Karpas-422 (cell line): ENCODE data around the gene SLC4A2. TPM values are rescaled to one million over a fixed set of nuclear protein-coding genes. Genes with fewer than 3 reads are reported as not detected.
A peak's percentile ranks its signal among the peaks of the same experiment; 100 is the strongest.

Source experiments
- DNase-seq: peaks from one replicate; pipeline ENCODE4 v3.0.0-alpha.2; 2015
- H2AFZ ChIP-seq: fragments of 200-600 bp; sonication (generic); 2 replicates; pipeline ENCODE4 v1.6.1; 2014; ENCODE audit warnings: antibody characterized with exemption, low read length, mixed read lengths
- H3K27ac ChIP-seq: fragments of 200-600 bp; sonication (generic); 2 replicates; pipeline ENCODE4 v1.5.1; 2014; ENCODE audit warnings: mild to moderate bottlenecking, low read length, moderate library complexity
- H3K27me3 ChIP-seq: fragments of 200-600 bp; sonication (generic); 2 replicates; pipeline ENCODE4 v1.6.1; 2014; ENCODE audit warnings: low read length, mixed read lengths
- H3K36me3 ChIP-seq: fragments of 200-600 bp; sonication (generic); 2 replicates; pipeline ENCODE4 v1.6.1; 2014; ENCODE audit warnings: low read length, mixed read lengths; ENCODE audit not compliant: insufficient read depth
- H3K4me1 ChIP-seq: fragments of 200-600 bp; sonication (generic); 2 replicates; pipeline ENCODE4 v1.6.1; 2014; ENCODE audit warnings: mild to moderate bottlenecking, low read length, mixed read lengths
- H3K4me2 ChIP-seq: fragments of 200-600 bp; sonication (generic); 2 replicates; pipeline ENCODE4 v1.6.1; 2014; ENCODE audit warnings: low read length, low read depth, mild to moderate bottlenecking; ENCODE audit not compliant: poor library complexity, severe bottlenecking
- H3K4me3 ChIP-seq: fragments of 200-600 bp; sonication (generic); 2 replicates; pipeline ENCODE4 v1.5.1; 2014; ENCODE audit warnings: mild to moderate bottlenecking, antibody characterized with exemption, low read length, mixed read lengths
- H3K79me2 ChIP-seq: fragments of 200-600 bp; sonication (generic); 2 replicates; pipeline ENCODE4 v1.6.1; 2014; ENCODE audit warnings: mild to moderate bottlenecking, low read length, mixed read lengths
- H3K9ac ChIP-seq: fragments of 200-600 bp; sonication (generic); 2 replicates; pipeline ENCODE4 v1.6.0; 2014; ENCODE audit warnings: low read length
- H3K9me2 ChIP-seq: fragments of 200-600 bp; sonication (generic), shearing (Covaris generic); replicated peaks from 2 replicates; pipeline ENCODE4 v1.6.0; 2014; ENCODE audit warnings: mild to moderate bottlenecking, low read length, moderate library complexity; ENCODE audit not compliant: insufficient read depth
- H3K9me3 ChIP-seq: fragments of 300-700, 200-600 bp; sonication (generic); 2 replicates; pipeline ENCODE4 v1.6.1; 2014; ENCODE audit warnings: low read length, mixed read lengths
- H4K20me1 ChIP-seq: fragments of 200-600 bp; sonication (generic); 2 replicates; pipeline ENCODE4 v1.6.1; 2014; ENCODE audit warnings: mild to moderate bottlenecking, antibody characterized with exemption, low read length, low read depth; ENCODE audit not compliant: insufficient read depth
- total RNA-seq: library from RNA; depleted of rRNA; stranded (reverse); fragments of >200 nt; shearing (Covaris generic); gene quantifications from 2 replicates; pipeline ENCODE4 v1.2.3, GENCODE V29; 2014; ENCODE audit warnings: low replicate concordance

SLC4A2 gene
- total RNA-seq, 1 experiment from 2014 or later, result 35.1 TPM

DNA sequence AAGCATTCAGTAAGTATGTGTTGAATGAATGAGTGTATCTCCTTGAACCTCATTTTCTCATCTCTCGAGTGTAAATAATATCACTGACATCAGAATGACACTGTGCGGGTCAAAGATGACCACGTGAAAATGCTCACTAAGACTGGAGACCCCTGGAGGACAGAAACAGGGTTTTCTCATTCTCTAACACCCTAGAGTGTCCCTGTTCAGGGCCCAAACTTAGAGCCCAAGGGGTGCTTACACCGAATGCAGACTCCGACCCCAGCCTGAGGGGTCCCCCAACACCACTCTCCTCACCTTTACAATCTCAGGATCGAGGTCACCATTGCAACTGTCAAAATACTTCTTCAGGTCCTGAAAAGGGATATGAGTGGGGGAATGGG is 3.1 kb upstream of the SLC4A2 start:
- no peaks in the 10 kb centered on the region for H3K9me2 ChIP-seq
- no peak overlapping the region for H3K4me3 ChIP-seq
- no peak overlapping the region for H2AFZ ChIP-seq
- H3K36me3 ChIP-seq, result no peaks in the 10 kb centered on the region
- peaks cover 19% of the 10 kb centered on the region for H3K79me2 ChIP-seq
- 0 out of 2 replicates have a peak, but pooled peaks cover 1% of the 10 kb centered on the region for H4K20me1 ChIP-seq
- DNase-seq, result no peak
- no peak overlapping the region for H3K27ac ChIP-seq
- peak overlapping the region; percentile 82 for H3K4me2 ChIP-seq
- no peaks in the 10 kb centered on the region for H3K27me3 ChIP-seq
- no peaks in the 10 kb centered on the region for H3K9me3 ChIP-seq
- H3K4me1 ChIP-seq, result peaks cover 28% of the 10 kb centered on the region
- no peak overlapping the region for H3K9ac ChIP-seq

DNA sequence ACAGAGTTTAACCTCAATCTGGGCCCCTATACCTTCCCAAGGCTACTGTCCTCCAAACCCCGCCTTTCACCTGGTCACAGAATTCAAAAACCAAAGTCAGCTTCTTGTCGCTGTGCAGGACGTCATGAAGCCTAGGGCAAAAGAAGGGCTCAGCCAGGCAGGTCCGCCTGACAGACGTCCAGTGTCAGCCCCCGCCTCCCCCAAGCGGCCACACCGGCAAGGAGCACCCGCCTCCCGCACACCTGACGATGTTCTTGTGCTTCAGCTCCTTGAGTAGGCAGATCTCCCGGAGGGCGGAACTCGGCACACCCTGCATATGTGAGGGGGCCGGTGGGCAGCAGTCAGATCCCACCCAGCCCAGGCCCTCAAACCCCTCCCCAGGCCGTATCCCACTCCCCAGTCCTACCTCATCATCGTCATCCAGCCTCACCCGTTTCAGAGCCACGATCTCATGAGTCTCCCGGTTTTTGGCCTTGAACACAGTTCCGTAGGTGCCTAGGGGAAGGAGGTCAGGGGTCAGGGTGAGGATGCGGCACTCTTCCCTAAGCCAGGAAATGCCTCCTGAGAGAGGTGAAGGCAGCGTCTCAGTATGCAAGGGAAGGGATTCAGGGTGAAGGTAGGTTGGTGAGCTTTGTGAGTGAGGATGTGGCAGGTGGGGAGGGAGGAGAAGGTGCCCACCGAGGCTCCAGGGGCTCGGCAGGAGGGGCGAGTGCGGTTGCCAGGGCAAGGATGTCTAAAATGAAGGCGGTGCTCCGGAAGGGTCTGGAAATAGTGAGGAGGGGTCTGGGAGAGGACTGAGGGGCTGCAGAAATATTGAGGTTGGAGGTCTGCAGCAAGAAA is 2.5 kb upstream of the SLC4A2 start:
- Histone ChIP-seq H3K4me3 (peak overlapping the region; percentile 87), H3K4me1 (peaks cover 31% of the 10 kb centered on the region), H3K27me3 (no peaks in the 10 kb centered on the region), H3K9me2 (no peaks in the 10 kb centered on the region), H3K4me2 (peak overlapping the region; percentile 82), H3K9ac (peak overlapping the region; percentile 88), H3K79me2 (peaks cover 25% of the 10 kb centered on the region), H3K36me3 (no peaks in the 10 kb centered on the region), H3K27ac (no peak overlapping the region), H2AFZ (no peak overlapping the region), H3K9me3 (no peaks in the 10 kb centered on the region), H4K20me1 (0 out of 2 replicates have a peak, but pooled peaks cover 5% of the 10 kb centered on the region)
- DNase-seq, result peak; percentile 46

DNA sequence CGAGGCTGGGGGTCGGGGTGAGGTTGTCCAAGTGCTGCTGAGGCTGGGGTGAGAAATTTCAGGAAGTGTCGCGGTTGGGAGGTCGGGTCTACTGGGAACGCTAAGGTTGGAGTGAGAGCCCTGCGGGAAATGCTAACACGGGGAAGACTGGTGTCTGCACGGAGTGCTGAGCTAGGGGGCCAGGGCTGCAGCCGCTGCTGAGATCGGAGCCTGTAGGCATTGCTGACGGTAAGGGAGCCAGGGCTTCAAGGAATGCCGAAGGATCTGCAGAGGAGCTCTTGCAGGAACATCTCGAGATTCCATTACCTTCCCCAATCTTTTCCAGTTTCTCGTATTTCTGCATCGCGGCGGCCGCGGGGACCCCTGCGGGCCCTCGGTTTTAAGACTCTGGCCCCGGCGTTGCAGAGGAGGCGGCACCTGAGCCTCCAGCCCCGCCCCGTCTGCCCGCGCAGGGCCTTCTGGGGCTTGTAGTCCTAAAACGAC is 1.8 kb upstream of the SLC4A2 start, which contains the start of gene CDK5:
CDK5 (minus strand) TSS at position 392 of the 483 bp plus-strand sequence; CDS start at position 343, 49 bp downstream.
- Histone ChIP-seq H3K27me3 (no peaks in the 10 kb centered on the region), H2AFZ (peak within 1 kb of the TSS; percentile 49; the same call in 1 of the 2 replicates), H3K9me2 (no peaks in the 10 kb centered on the region), H3K9me3 (no peaks in the 10 kb centered on the region), H4K20me1 (0 out of 2 replicates have a peak, but pooled peaks cover 5% of the 10 kb centered on the region), H3K9ac (peak within 1 kb of the TSS; percentile 89), H3K36me3 (no peaks in the 10 kb centered on the region), H3K27ac (peak within 1 kb of the TSS; percentile 82), H3K79me2 (peaks cover 32% of the 10 kb centered on the region), H3K4me3 (peak within 1 kb of the TSS; percentile 87), H3K4me1 (peaks cover 31% of the 10 kb centered on the region), H3K4me2 (peak within 1 kb of the TSS; percentile 82)
- no peak for DNase-seq

DNA sequence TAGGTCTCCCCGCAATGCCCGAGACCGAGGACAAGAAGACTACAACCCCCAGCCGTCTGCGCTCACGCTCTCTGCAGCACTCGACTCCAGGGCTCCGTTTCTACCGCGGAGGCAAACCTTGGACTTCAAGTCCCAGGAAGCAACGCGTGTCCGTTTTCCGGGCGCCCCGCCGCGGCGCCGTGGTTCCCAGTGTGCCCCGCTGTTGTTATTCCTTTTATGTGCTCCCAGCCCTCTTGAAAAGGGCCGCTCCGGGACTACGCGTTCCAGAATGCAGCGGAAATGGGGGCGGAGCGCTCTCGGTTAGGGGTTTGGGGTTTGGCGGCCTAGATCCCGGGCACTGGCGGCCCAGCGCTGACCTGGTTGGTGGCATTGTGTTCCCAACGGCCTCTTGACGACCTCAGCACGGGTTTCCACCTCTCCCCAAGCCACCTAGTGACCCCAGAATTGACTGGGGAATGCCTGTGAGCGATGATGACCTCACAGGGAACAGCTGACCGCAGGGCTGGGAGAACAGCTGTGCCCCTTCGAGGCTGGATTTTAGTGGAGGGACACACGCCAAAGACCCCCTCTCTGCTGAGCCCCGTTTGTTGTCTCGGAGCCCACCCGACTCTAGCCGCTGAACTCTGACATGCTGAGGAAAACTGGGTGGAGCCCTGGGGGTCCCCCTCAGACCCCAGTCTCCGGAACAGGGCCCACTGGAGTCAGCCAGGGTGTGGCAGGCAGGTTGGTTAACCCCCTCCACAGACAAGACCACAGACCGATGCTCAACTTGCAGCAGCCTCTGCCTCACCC is 1.2 kb upstream of the SLC4A2 start:
- Histone ChIP-seq H2AFZ (peak overlapping the region; percentile 39; the same call in 1 of the 2 replicates), H3K36me3 (no peaks in the 10 kb centered on the region), H3K9ac (peak overlapping the region; percentile 89), H3K4me2 (peak overlapping the region; percentile 82), H3K79me2 (peaks cover 32% of the 10 kb centered on the region), H4K20me1 (0 out of 2 replicates have a peak, but pooled peaks cover 5% of the 10 kb centered on the region), H3K9me3 (no peaks in the 10 kb centered on the region), H3K4me1 (peaks cover 31% of the 10 kb centered on the region), H3K27ac (peak overlapping the region; percentile 82), H3K4me3 (peak overlapping the region; percentile 87), H3K27me3 (no peaks in the 10 kb centered on the region), H3K9me2 (no peaks in the 10 kb centered on the region)
- peak; percentile 99 for DNase-seq

DNA sequence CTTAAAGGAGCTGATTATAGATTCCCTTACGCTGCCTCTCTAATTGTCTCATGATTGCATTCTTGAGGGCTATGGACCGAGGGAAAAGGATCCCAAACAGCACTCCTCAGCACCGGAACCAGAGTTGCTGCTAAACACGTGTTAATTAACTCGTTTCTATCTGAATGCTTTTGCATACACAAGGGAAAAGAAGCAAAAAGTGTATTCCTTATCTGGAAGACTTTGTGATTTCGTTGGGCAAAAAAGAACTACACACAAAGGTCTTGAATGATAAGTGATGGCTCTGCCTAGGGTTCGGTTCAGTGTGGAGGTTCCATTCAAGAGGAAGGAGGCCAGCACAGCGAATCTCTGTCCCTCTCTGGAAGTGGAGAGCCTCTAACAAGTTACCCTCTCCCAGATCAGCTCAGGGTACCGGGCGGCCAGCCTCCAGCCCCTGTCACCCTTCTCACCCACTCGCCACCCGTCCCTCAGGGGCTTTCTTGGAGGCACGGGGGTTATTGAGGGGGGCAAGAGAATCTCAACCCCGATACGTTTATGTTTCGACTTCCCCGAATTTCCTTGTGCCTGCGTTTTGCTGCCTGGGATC is 515 bp upstream of the SLC4A2 start:
- peak overlapping the region; percentile 73 for H3K4me2 ChIP-seq
- peak; percentile 71 for DNase-seq
- H3K4me3 ChIP-seq, result peak overlapping the region; percentile 87
- no peaks in the 10 kb centered on the region for H3K9me3 ChIP-seq
- H3K79me2 ChIP-seq, result peaks cover 32% of the 10 kb centered on the region
- H3K36me3 ChIP-seq, result no peaks in the 10 kb centered on the region
- peak overlapping the region; percentile 70; the same call in 1 of the 2 replicates for H2AFZ ChIP-seq
- peaks cover 31% of the 10 kb centered on the region for H3K4me1 ChIP-seq
- H3K27ac ChIP-seq, result peak overlapping the region; percentile 82
- H3K9ac ChIP-seq, result peak overlapping the region; percentile 89
- H3K27me3 ChIP-seq, result no peaks in the 10 kb centered on the region
- H4K20me1 ChIP-seq, result 0 out of 2 replicates have a peak, but pooled peaks cover 5% of the 10 kb centered on the region
- H3K9me2 ChIP-seq, result no peaks in the 10 kb centered on the region

DNA sequence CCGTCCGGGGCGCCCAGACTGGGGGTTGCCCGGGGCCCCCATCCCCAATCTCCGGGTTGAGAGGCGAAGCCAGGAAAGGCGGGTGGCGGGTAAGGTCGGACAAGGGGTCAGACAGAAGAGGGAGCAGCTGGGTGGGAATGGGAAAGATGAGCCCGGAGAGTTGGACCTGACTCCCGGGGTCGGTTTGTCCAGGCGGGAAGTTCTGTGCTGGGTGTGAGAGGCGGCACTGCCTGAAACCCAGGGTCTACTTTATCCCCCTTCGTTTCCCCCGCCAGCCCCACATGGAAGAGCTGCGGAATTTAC is 675 bp downstream of the SLC4A2 start:
- DNase-seq, result no peak
- H4K20me1 ChIP-seq, result 0 out of 2 replicates have a peak, but pooled peaks cover 5% of the 10 kb centered on the region

DNA sequence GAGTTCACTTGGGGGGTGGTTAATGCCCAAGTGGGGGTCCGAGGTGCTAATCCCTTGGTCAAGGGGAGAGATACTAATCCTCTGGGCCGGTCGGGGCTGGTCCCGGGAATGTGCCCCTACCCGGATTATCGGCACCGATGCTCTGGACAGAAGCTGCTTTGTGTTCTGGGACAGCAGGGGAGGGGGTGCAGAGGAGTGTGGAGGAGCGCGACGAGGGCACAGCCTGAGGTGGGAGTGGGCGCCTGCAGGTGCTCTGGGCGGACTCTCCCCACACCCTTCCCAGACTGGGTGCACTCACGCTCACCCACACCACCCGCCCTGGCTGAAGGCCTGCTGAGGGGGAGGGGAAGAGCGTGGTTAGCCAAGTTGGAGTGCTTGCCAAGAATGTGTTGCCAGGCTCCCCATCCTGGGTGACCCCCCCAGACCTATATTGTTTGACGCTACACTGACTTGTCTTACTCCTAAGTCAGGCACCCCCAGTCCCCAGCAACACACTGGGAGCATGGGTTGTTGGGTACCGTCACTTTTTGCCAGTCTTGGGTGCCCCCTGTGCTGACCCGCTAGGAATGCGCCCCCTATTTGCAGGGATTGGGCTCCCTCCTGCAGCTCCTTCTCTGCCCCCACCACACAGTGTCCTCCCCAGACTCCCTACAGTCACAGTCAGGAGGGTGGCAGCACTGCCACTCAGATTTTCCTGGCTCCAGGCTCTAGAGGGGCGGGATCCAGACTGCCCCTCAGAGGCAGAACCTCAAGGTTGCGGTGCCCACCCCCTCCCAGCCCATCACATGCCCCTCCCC is 1.2 kb downstream of the SLC4A2 start:
- H3K79me2 ChIP-seq, result peaks cover 32% of the 10 kb centered on the region
- H3K4me2 ChIP-seq, result peak overlapping the region; percentile 73
- H3K9ac ChIP-seq, result peak overlapping the region; percentile 89
- H3K4me3 ChIP-seq, result peak overlapping the region; percentile 87
- H4K20me1 ChIP-seq, result 0 out of 2 replicates have a peak, but pooled peaks cover 5% of the 10 kb centered on the region
- H2AFZ ChIP-seq, result no peak overlapping the region
- H3K4me1 ChIP-seq, result peaks cover 31% of the 10 kb centered on the region
- no peaks in the 10 kb centered on the region for H3K9me2 ChIP-seq
- DNase-seq, result peak; percentile 70
- no peaks in the 10 kb centered on the region for H3K27me3 ChIP-seq
- peak overlapping the region; percentile 82 for H3K27ac ChIP-seq
- H3K9me3 ChIP-seq, result no peaks in the 10 kb centered on the region
- no peaks in the 10 kb centered on the region for H3K36me3 ChIP-seq

More for the DNA sequence above, 675 bp downstream of the SLC4A2 start:
- Histone ChIP-seq H3K27ac (peak overlapping the region; percentile 82), H3K9ac (peak overlapping the region; percentile 89), H3K4me1 (peaks cover 31% of the 10 kb centered on the region), H3K79me2 (peaks cover 32% of the 10 kb centered on the region), H3K4me3 (peak overlapping the region; percentile 87), H3K4me2 (peak overlapping the region; percentile 73), H2AFZ (peak overlapping the region; percentile 76; the same call in 1 of the 2 replicates), H3K9me3 (no peaks in the 10 kb centered on the region), H3K9me2 (no peaks in the 10 kb centered on the region), H3K36me3 (no peaks in the 10 kb centered on the region), H3K27me3 (no peaks in the 10 kb centered on the region)
